GM21526 (cell line): Measurements from ENCODE around the gene GREB1.

Experiments used
- ATAC-seq: cut with Tn5 transposase; IDR thresholded peaks from one replicate; pipeline ENCODE4 v1.9.1; 2021; ENCODE audit warnings: moderate library complexity; ENCODE audit not compliant: unreplicated experiment, low FRiP score

GREB1 gene

GRCh38 chr2:11677136-11678055 is 143.6 kb downstream of the GREB1 start:
- ATAC-seq: no peak

DNA sequence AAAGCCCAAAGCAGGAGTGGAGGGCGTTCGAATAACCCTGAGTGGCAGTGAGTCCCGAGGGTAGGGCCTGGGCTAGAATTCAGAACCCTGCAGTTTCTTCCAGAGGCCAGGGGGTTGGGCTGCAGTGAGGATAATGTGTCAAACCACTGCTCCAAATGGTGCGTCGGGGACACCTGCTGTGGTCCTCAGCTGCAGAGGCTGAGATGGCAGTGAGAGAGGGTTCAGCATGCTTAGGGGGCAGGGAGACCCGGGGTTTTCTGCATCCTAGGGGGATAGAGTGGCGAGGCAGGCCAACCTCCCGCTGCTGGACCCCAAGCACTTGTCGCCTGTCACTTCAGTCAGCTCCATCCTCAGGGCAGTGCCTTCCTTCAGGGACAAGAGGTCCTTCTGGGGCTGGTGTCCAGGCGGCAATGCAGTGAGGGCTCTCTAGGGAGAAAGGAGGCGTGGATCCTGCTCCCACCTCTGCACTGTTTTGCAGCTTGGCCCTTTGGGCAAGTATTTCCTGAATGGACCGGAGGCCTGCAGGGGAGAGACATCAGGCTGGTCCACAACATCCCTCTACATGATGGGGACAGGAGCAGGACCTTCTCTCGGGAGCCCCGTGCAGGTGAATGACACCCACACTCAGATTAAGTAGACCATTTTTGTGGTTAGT is 144.6 kb downstream of the GREB1 start:
- no peak for ATAC-seq

GRCh38 chr2:11679016-11679415 is 145.2 kb downstream of the GREB1 start:
- no peak for ATAC-seq

- no peak for ATAC-seq
These were observed 145.8 kb downstream of the GREB1 start for GRCh38 chr2:11679486-11680181.

DNA sequence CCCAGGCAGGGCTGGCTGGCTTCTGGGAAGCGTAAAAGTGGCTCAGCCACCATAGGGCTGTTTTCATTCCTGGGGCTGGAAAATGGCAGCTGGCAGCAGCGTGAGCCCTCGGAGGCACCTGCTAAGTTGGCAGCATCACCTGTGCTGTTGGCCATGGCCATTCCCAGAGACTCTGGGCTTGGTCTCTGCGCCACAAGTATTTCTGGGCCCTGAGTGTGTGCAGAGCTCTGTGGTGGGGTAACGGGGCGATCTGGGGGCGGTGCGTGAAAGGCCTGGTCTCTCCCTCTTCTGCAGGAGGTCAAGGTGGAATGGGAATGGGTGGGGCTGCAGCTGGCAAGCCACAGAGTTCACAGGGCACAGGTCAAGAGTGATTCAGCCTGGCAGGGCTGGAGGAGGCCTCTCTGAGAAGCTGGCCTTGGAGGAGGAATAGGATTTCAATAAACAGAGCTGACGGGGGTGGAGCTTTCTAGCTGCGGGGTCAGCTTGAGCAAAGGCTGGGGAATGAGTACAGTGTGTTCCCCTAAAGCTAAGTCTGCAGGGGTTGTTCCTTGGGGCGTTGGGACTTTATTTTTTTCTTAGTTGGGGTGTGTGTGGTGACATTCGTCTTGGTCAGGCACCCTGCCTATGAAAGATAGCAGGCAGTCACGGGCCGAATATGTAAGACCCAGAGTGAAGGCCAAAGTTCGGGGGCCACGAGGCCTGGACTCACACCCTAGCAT is 146.5 kb downstream of the GREB1 start:
- ATAC-seq: no peak

GRCh38 chr2:11680901-11681721 is 147.3 kb downstream of the GREB1 start:
- ATAC-seq: no peak

GRCh38 chr2:11681722-11682589 is 148.1 kb downstream of the GREB1 start:
- no peak for ATAC-seq

DNA sequence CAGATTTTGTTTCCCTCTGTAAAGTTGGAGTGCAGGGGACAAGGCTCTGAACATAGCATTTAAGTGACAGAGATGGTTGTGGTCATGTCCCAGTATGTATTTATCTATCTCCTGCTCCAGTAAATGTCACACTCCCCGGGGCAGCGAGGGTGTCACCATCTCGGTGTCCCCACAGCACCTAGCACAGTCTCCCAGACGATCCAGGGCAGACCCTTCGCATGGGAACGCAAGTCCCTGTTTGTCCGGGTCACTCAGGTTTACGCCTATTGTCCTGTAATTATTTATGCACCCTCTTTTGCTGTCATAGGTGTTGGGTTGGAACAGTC is 148.7 kb downstream of the GREB1 start:
- no peak for ATAC-seq

DNA sequence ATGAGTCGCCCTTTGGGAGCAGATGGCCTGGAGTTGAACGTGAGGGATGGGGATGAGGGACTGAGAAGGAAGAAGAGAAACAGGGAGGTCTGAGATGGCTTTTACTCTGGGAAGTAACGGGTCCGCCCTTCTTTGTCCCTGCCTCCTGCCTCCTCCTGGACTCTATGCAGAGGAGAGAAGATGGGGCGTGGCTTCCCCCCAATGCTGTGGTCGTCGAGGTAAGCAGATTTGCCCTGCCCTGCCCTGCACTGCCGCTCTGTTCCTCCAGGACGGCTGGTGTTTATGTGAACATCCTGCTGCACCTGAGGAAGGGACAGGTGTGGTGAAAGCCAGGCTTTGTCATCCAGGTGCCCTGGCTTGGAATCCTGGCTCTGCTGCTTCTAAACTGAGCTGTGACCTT is 149.6 kb downstream of the GREB1 start:
- ATAC-seq: no peak

GRCh38 chr2:11683966-11684365 is 150.1 kb downstream of the GREB1 start:
- no peak for ATAC-seq

GRCh38 chr2:11684894-11685460 is 151.1 kb downstream of the GREB1 start:
- no peak for ATAC-seq

GRCh38 chr2:11685906-11686470 is 152.1 kb downstream of the GREB1 start:
- ATAC-seq: no peak

- no peak for ATAC-seq
These were observed 153.9 kb downstream of the GREB1 start for GRCh38 chr2:11687736-11688135.

DNA sequence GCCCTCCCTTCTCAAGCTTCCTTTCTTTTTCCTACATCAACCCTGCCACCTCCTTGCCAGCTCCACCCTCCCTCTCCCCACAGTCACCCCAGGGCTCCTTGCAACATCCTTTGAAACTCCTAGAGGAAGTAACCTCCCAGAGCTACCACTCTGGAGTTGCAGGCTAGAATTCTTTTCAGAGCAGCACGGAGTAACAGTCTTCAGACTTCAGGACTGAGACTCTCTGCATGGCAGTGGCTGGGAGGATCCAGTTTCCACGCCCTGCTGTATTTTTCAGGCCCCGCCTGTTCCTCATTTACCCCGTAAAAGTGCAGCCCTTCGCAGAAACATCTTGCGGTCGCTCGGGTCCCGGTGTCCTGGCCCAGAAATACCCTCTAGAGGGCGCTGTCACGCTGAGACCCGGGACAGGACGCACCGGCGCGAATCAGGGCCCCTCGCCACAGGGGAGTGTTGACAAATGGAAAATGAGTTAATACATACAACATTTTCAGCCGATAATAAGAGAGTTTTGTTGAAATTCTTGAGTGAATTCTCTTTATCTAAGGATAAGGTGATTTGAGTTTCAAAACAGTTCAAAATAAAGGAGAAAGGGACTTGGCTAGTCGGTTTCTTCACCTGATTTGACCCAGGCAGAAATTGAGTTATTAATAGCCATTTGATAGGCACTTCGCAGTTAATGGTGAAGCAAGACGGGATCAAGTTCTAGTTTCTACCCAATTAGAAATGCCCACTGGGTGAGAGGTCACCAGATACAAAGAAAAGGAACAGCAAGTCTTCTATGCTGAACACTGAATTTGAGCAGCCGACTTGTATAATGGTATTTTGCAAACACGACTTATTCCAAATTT is 154.6 kb downstream of the GREB1 start:
- no peak for ATAC-seq

GRCh38 chr2:11691076-11691660 is 157.3 kb downstream of the GREB1 start:
- no peak for ATAC-seq
